Neural progenitor cell (in vitro differentiated cells): ENCODE data around the gene CUTA. TPM values are rescaled to one million over a fixed set of nuclear protein-coding genes. Genes with fewer than 3 reads are reported as not detected.

Experiments used
- DNase-seq: peaks from one replicate; pipeline ENCODE4 v3.0.0-alpha.2; 2016; ENCODE audit warnings: low spot score
- H2AFZ ChIP-seq: fragments of 200-600 bp; sonication (generic); replicated peaks from 2 replicates; pipeline ENCODE4 v1.6.1; 2016; ENCODE audit warnings: antibody characterized with exemption
- H3F3A ChIP-seq: fragments of 200-600 bp; sonication (generic); 2 replicates; pipeline ENCODE4 v1.6.1; 2016; ENCODE audit warnings: antibody characterized with exemption, low read depth
- H3K27ac ChIP-seq: fragments of 200-600 bp; sonication (generic); 2 replicates; pipeline ENCODE4 v1.5.1; 2016; ENCODE audit warnings: mild to moderate bottlenecking
- H3K27me3 ChIP-seq: fragments of 200-600 bp; sonication (generic); 2 replicates; pipeline ENCODE4 v1.6.1; 2016; ENCODE audit warnings: mild to moderate bottlenecking, moderate library complexity
- H3K36me3 ChIP-seq: fragments of 200-600 bp; sonication (generic); 2 replicates; pipeline ENCODE4 v1.5.1; 2016
- H3K4me1 ChIP-seq: fragments of 200-600 bp; sonication (generic); 2 replicates; pipeline ENCODE4 v1.6.1; 2016; ENCODE audit warnings: mixed run types
- H3K4me2 ChIP-seq: fragments of 200-600 bp; sonication (generic); 2 replicates; pipeline ENCODE4 v1.6.1; 2016
- H3K4me3 ChIP-seq: fragments of 200-600 bp; sonication (generic); 2 replicates; pipeline ENCODE4 v1.5.1; 2016
- H3K79me2 ChIP-seq: fragments of 200-600 bp; sonication (generic); 2 replicates; pipeline ENCODE4 v1.6.1; 2016; ENCODE audit warnings: low read depth
- H3K9ac ChIP-seq: fragments of 200-600 bp; sonication (generic); 2 replicates; pipeline ENCODE4 v1.6.1; 2016
- H3K9me3 ChIP-seq: fragments of 200-600 bp; sonication (generic); 2 replicates; pipeline ENCODE4 v1.5.1; 2016; ENCODE audit warnings: low read depth
- H4K20me1 ChIP-seq: fragments of 200-600 bp; sonication (generic); 2 replicates; pipeline ENCODE4 v1.6.1; 2016; ENCODE audit warnings: low read depth
- H3K27ac Mint-ChIP-seq: 3 replicates; pipeline ENCODE4 v1.8.0; 2021; ENCODE audit warnings: mixed read lengths
- H3K27me3 Mint-ChIP-seq: 2 replicates; pipeline ENCODE4 v1.8.0; 2022; ENCODE audit warnings: low read depth, mild to moderate bottlenecking, inconsistent platforms, moderate library complexity, mixed read lengths; ENCODE audit not compliant: insufficient read depth
- H3K36me3 Mint-ChIP-seq: 3 replicates; pipeline ENCODE4 v1.8.0; 2021; ENCODE audit warnings: mixed read lengths
- H3K4me1 Mint-ChIP-seq: 3 replicates; pipeline ENCODE4 v1.8.0; 2021; ENCODE audit warnings: mixed read lengths
- H3K4me3 Mint-ChIP-seq: 3 replicates; pipeline ENCODE4 v1.8.0; 2021; ENCODE audit warnings: mild to moderate bottlenecking, moderate library complexity, mixed read lengths
- H3K9me3 Mint-ChIP-seq: 3 replicates; pipeline ENCODE4 v1.8.0; 2020; ENCODE audit warnings: mixed read lengths
- CTCF ChIP-seq: fragments of 200-600 bp; sonication (generic); IDR thresholded peaks from 2 replicates; pipeline ENCODE4 v1.5.1; 2017; ENCODE audit warnings: antibody characterized with exemption, mild to moderate bottlenecking
- EZH2 ChIP-seq: fragments of 200-600 bp; sonication (generic); IDR thresholded peaks from 2 replicates; pipeline ENCODE4 v1.6.1; 2017; ENCODE audit warnings: antibody characterized with exemption, mild to moderate bottlenecking, moderate library complexity
- EZH2phosphoT487 ChIP-seq: fragments of 200-600 bp; sonication (generic); IDR thresholded peaks from 2 replicates; pipeline ENCODE4 v1.6.1; 2017; ENCODE audit warnings: antibody characterized with exemption
- total RNA-seq: library from RNA; depleted of rRNA; stranded (reverse); fragments of >200 nt; gene quantifications from 2 replicates; pipeline ENCODE4 v1.2.3, GENCODE V29; 2015; ENCODE audit warnings: low replicate concordance

CUTA gene
- total RNA-seq, 1 donor from 2014 or later = 118 TPM

- Histone ChIP-seq H3K27me3 (no peaks in the 10 kb centered on the region), H2AFZ (no peak overlapping the region), H3K9ac (peak overlapping the region; percentile 74), H3K9me3 (no peaks in the 10 kb centered on the region), H3K36me3 (no peaks in the 10 kb centered on the region), H3K79me2 (peaks cover 22% of the 10 kb centered on the region), H4K20me1 (peaks cover 9% of the 10 kb centered on the region), H3K4me1 (no peaks in the 10 kb centered on the region), H3K4me2 (peak overlapping the region; percentile 100), H3K27ac (no peak overlapping the region), H3K4me3 (peak overlapping the region; percentile 70), H3F3A (peaks cover 32% of the 10 kb centered on the region)
- no peak for TF ChIP-seq CTCF
- no peak for TF ChIP-seq EZH2
- Mint-ChIP-seq H3K4me3 (peak overlapping the region; percentile 96), H3K27me3 (peaks cover 4% of the 10 kb centered on the region), H3K4me1 (peaks cover 30% of the 10 kb centered on the region), H3K36me3 (peaks cover 20% of the 10 kb centered on the region), H3K27ac (peak overlapping the region; percentile 79), H3K9me3 (no peaks in the 10 kb centered on the region)
- DNase-seq = no peak
These were observed 37.1 kb upstream of the CUTA start for GRCh38 chr6:33455051-33455450.

- TF ChIP-seq EZH2 = no peak
- no peak for TF ChIP-seq CTCF
- TF ChIP-seq EZH2phosphoT487 = no peak
These were observed 36.4 kb upstream of the CUTA start, which contains the start of gene ZBTB9 for GRCh38 chr6:33454009-33454946. Gene ZBTB9 (plus strand): TSS chr6:33454576. CDS start chr6:33455101, 525 bp downstream.

GRCh38 chr6:33453393-33454008 lies 35.6 kb upstream of the CUTA start:
- Histone ChIP-seq H3K36me3 (no peaks in the 10 kb centered on the region), H3K9me3 (no peaks in the 10 kb centered on the region), H3K27ac (no peak overlapping the region), H3K27me3 (no peaks in the 10 kb centered on the region), H3K4me3 (peak overlapping the region; percentile 70), H4K20me1 (peaks cover 17% of the 10 kb centered on the region), H3F3A (peaks cover 39% of the 10 kb centered on the region), H3K79me2 (peaks cover 22% of the 10 kb centered on the region), H3K4me1 (no peaks in the 10 kb centered on the region), H2AFZ (no peak overlapping the region), H3K4me2 (peak overlapping the region; percentile 100), H3K9ac (peak overlapping the region; percentile 47)
- H3K27me3 Mint-ChIP-seq = peaks cover 8% of the 10 kb centered on the region
- peak overlapping the region; percentile 96 for H3K4me3 Mint-ChIP-seq
- H3K36me3 Mint-ChIP-seq = peaks cover 30% of the 10 kb centered on the region
- DNase-seq = no peak
- H3K9me3 Mint-ChIP-seq = no peaks in the 10 kb centered on the region
- TF ChIP-seq CTCF (no peak), EZH2 (no peak), EZH2phosphoT487 (no peak)
- H3K27ac Mint-ChIP-seq = peak overlapping the region; percentile 94
- H3K4me1 Mint-ChIP-seq = peaks cover 30% of the 10 kb centered on the region

More at GRCh38 chr6:33454009-33454946, 36.4 kb upstream of the CUTA start, which contains the start of gene ZBTB9:
- Histone ChIP-seq H2AFZ (no peak within 1 kb of the TSS), H3K4me3 (peak within 1 kb of the TSS; percentile 70), H3K36me3 (no peaks in the 10 kb centered on the region), H3K27ac (no peak within 1 kb of the TSS), H3K4me1 (no peaks in the 10 kb centered on the region), H3K27me3 (no peaks in the 10 kb centered on the region), H4K20me1 (peaks cover 15% of the 10 kb centered on the region), H3K9ac (peak within 1 kb of the TSS; percentile 74), H3K9me3 (no peaks in the 10 kb centered on the region), H3K4me2 (peak within 1 kb of the TSS; percentile 100), H3F3A (peaks cover 38% of the 10 kb centered on the region), H3K79me2 (peaks cover 22% of the 10 kb centered on the region)
- peaks cover 30% of the 10 kb centered on the region for H3K4me1 Mint-ChIP-seq
- no peaks in the 10 kb centered on the region for H3K9me3 Mint-ChIP-seq
- H3K36me3 Mint-ChIP-seq = peaks cover 24% of the 10 kb centered on the region
- peak within 1 kb of the TSS; percentile 96 for H3K4me3 Mint-ChIP-seq
- DNase-seq = peak; percentile 98
- H3K27ac Mint-ChIP-seq = peak within 1 kb of the TSS; percentile 94
- H3K27me3 Mint-ChIP-seq = peaks cover 4% of the 10 kb centered on the region
